Measurements from ENCODE around the gene MKI67. TPM values are rescaled to one million over a fixed set of nuclear protein-coding genes. Genes with fewer than 3 reads are reported as not detected.

The MKI67 gene
- total and polyA plus RNA-seq, 2 donors (not counting 1 experiment from before 2014, with no cell fraction given): 0.36 to 0.47 TPM

DNA sequence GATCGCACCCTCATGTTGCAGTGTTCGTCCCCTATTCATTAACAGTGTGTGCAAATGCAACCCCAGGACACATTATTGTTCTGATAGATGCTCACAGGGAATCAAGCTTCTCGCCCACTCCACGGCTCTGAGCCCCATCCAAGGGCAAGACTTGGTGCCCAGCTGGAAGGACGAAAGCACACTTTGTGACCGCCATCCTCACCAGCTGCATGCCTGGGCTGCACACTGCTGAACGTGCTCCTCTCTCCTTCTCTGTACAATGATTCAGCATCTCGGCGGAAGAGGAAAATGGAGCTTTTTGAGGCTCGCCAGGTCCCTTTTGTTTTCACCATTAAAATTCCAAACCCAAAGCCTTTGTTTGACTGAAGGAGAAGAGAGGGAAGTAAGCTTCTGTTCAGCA lies 41.9 kb downstream of the MKI67 start:
- no peak overlapping the region for H3K27ac ChIP-seq (ENCODE audit: low read length in 2 of 2)
- no peaks in the 10 kb centered on the region for H3K4me1 ChIP-seq (ENCODE audit: control insufficient read depth in 2 of 2, insufficient read depth in 2 of 2, low read length in 2 of 2)
- no peak overlapping the region for H3K4me3 ChIP-seq (ENCODE audit: control extremely low read depth in 1 of 5, extremely low read depth in 1 of 5, insufficient read depth in 1 of 5, low read depth in 2 of 5, low read length in 4 of 5)
- Mint-ChIP-seq H3K4me1 (no peaks in the 10 kb centered on the region), H3K4me3 (no peak overlapping the region), H3K27me3 (no peaks in the 10 kb centered on the region), H3K9me3 (ENCODE audit: insufficient read depth) (no peaks in the 10 kb centered on the region), H3K27ac (no peak overlapping the region)
- no peaks in the 10 kb centered on the region for H3K79me2 ChIP-seq (ENCODE audit: control insufficient read depth, insufficient read depth, low read length)
- H3K27me3 ChIP-seq (replicated peaks in 1 of 4; ENCODE audit: control extremely low read depth in 1 of 4, control insufficient read depth in 3 of 4, insufficient read depth in 4 of 4, low read length in 3 of 4): no peaks in the 10 kb centered on the region
- no peak for TF ChIP-seq EZH2 (IDR thresholded peaks at IDR 0.05; ENCODE audit: borderline replicate concordance, insufficient read depth, low read depth, low read length, poor library complexity, severe bottlenecking)
- TF ChIP-seq, protein P1, sequence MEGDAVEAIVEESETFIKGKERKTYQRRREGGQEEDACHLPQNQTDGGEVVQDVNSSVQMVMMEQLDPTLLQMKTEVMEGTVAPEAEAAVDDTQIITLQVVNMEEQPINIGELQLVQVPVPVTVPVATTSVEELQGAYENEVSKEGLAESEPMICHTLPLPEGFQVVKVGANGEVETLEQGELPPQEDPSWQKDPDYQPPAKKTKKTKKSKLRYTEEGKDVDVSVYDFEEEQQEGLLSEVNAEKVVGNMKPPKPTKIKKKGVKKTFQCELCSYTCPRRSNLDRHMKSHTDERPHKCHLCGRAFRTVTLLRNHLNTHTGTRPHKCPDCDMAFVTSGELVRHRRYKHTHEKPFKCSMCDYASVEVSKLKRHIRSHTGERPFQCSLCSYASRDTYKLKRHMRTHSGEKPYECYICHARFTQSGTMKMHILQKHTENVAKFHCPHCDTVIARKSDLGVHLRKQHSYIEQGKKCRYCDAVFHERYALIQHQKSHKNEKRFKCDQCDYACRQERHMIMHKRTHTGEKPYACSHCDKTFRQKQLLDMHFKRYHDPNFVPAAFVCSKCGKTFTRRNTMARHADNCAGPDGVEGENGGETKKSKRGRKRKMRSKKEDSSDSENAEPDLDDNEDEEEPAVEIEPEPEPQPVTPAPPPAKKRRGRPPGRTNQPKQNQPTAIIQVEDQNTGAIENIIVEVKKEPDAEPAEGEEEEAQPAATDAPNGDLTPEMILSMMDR (IDR thresholded peaks at IDR 0.05): no peak
- no peak overlapping the region for H2AFZ ChIP-seq (ENCODE audit: insufficient read depth, low read depth, low read length, poor library complexity, severe bottlenecking)
- H4K20me1 ChIP-seq (ENCODE audit: control insufficient read depth, insufficient read depth, low read length, poor library complexity, severe bottlenecking): no peaks in the 10 kb centered on the region
- H3K36me3 ChIP-seq (replicated peaks in 1 of 2; ENCODE audit: control extremely low read depth in 1 of 2, control insufficient read depth in 1 of 2, extremely low read depth in 1 of 2, insufficient read depth in 2 of 2, low read length in 1 of 2): peaks cover 0 to 10% of the 10 kb centered on the region in 2 experiments
- no peak overlapping the region for H3K4me2 ChIP-seq (replicated peaks; ENCODE audit: low read depth, low read length, poor library complexity, severe bottlenecking)
- H3K9ac ChIP-seq (ENCODE audit: low read length): no peak overlapping the region
- DNase-seq (no peak), ATAC-seq (ENCODE audit: low read depth) (no peak)
- CTCF ChIA-PET: interaction anchor here (0.9 to 1.3 kb wide), 3 partner anchors 15 to 66 kb away, joined by 3 to 4 read pairs (median 3); no protein-coding TSS in a partner anchor
- POLR2A ChIA-PET: no interaction called here
- 98% methylated on average over 7 of the region's 10 CpGs for WGBS (ENCODE audit: insufficient coverage)
- intact Hi-C loops (cut with micrococcal nuclease): no loop called here
- H3K9me3 ChIP-seq (ENCODE audit: control extremely low read depth in 1 of 3, control insufficient read depth in 2 of 3, insufficient read depth in 1 of 3, low read length in 2 of 3): no peaks in the 10 kb centered on the region

DNA sequence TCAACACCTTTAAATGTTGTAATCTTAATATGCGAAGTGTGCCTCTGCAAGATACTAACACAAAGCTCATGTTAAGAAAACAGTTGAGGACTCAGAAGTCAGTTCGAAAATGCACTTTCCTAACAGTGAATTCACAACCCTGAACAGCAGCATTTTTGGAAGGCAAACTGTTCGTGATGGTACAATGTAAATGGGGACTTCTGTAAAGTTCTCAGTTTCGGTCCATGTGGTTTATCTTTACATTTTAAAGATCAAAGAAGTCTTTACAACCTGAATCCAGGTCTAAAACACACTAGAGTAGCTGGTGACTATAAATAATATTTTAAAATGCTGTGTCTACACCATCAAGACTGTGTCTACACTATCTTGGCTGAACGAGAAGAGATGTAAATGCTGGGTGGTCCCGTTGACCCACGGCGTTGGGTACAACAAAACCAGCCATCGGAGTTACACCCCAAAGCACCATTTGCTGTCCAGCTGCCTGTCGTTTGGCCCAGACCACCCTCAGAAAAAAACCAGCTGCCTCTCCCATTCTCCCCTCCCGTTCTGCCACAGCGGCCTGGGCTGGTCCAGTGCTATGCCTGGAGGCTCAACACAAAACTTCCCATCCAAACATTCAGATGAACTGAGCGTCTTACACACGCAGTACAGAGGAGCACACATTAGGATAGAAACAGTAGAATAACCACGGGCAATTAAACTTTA lies 42.9 kb downstream of the MKI67 start:
- 100% methylated on average over 7 of the region's 15 CpGs for WGBS (ENCODE audit: insufficient coverage)
- no peak overlapping the region for H3K9ac ChIP-seq (ENCODE audit: low read length)
- intact Hi-C loops (cut with micrococcal nuclease): no loop called here
- ChIA-PET POLR2A (no interaction called here), CTCF (interaction anchor here (0.7 to 1.4 kb wide), 5 partner anchors 14 to 126 kb away, joined by 3 to 5 read pairs (median 3); no protein-coding TSS in a partner anchor)
- H3K4me1 ChIP-seq (ENCODE audit: control insufficient read depth in 2 of 2, insufficient read depth in 2 of 2, low read length in 2 of 2): no peaks in the 10 kb centered on the region
- H3K27ac ChIP-seq (ENCODE audit: low read length in 2 of 2): no peak overlapping the region
- DNase-seq: no peak
- TF ChIP-seq EZH2 (IDR thresholded peaks at IDR 0.05; ENCODE audit: borderline replicate concordance, insufficient read depth, low read depth, low read length, poor library complexity, severe bottlenecking): no peak
- TF ChIP-seq, protein P1 (IDR thresholded peaks at IDR 0.05): no peak
- H3K36me3 ChIP-seq (replicated peaks in 1 of 2; ENCODE audit: control extremely low read depth in 1 of 2, control insufficient read depth in 1 of 2, extremely low read depth in 1 of 2, insufficient read depth in 2 of 2, low read length in 1 of 2): peaks cover 0 to 20% of the 10 kb centered on the region in 2 experiments
- H4K20me1 ChIP-seq (ENCODE audit: control insufficient read depth, insufficient read depth, low read length, poor library complexity, severe bottlenecking): no peaks in the 10 kb centered on the region
- H3K9me3 Mint-ChIP-seq (ENCODE audit: insufficient read depth): no peaks in the 10 kb centered on the region
- no peak overlapping the region for H3K4me2 ChIP-seq (replicated peaks; ENCODE audit: low read depth, low read length, poor library complexity, severe bottlenecking)
- no peaks in the 10 kb centered on the region for H3K79me2 ChIP-seq (ENCODE audit: control insufficient read depth, insufficient read depth, low read length)
- H2AFZ ChIP-seq (ENCODE audit: insufficient read depth, low read depth, low read length, poor library complexity, severe bottlenecking): no peak overlapping the region
- no peaks in the 10 kb centered on the region for H3K4me1 Mint-ChIP-seq
- no peak overlapping the region for H3K4me3 ChIP-seq (ENCODE audit: control extremely low read depth in 1 of 5, extremely low read depth in 1 of 5, insufficient read depth in 1 of 5, low read depth in 2 of 5, low read length in 4 of 5)
- H3K27ac Mint-ChIP-seq: no peak overlapping the region
- no peaks in the 10 kb centered on the region for H3K27me3 Mint-ChIP-seq
- no peak for ATAC-seq (ENCODE audit: low read depth)
- no peak overlapping the region for H3K4me3 Mint-ChIP-seq
- no peaks in the 10 kb centered on the region for H3K27me3 ChIP-seq (replicated peaks in 1 of 4; ENCODE audit: control extremely low read depth in 1 of 4, control insufficient read depth in 3 of 4, insufficient read depth in 4 of 4, low read length in 3 of 4)
- H3K9me3 ChIP-seq (ENCODE audit: control extremely low read depth in 1 of 3, control insufficient read depth in 2 of 3, insufficient read depth in 1 of 3, low read length in 2 of 3): no peaks in the 10 kb centered on the region

Data from B cell (primary cell).